GM12865 (cell line): ENCODE data around the gene DPP10.

ENCODE experiments used
- DNase-seq: peaks from one replicate; pipeline ENCODE4 v3.0.0; 2010; ENCODE audit warnings: low read depth
- H3K4me3 ChIP-seq: 2 replicates; pipeline ENCODE4 v1.5.1; 2011; ENCODE audit warnings: mild to moderate bottlenecking, low read depth, low read length, control low read depth
- CTCF ChIP-seq: IDR thresholded peaks from 2 replicates; pipeline ENCODE4 v1.5.1; 2011; ENCODE audit warnings: low read length, control low read depth, low read depth, inconsistent platforms; ENCODE audit not compliant: insufficient read depth; ENCODE audit errors: missing control alignments

The DPP10 gene

DNA sequence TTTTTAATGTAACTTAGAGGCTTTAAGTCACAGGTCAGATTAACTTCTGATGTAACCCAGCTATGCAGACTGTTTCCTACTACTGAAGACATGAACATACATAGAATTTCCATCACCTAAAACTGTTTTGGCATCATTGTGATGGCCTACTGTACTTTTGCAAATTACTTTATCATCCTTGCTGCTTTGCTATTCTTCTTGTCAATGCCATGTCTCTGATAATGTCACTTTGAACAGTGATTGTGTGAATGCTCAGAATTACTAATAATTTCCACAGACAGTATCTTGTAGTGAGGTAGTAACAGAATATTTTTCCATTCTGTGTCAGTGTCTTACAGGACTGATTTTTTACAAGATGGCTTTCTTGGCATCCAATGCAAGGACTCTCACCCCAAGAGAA, 663.5 kb downstream of the DPP10 start:
- no peak for DNase-seq
- no peak overlapping the region for H3K4me3 ChIP-seq
- no peak for TF ChIP-seq CTCF

GRCh38 chr2:115115135-115115534, 672.7 kb downstream of the DPP10 start:
- no peak overlapping the region for H3K4me3 ChIP-seq

DNA sequence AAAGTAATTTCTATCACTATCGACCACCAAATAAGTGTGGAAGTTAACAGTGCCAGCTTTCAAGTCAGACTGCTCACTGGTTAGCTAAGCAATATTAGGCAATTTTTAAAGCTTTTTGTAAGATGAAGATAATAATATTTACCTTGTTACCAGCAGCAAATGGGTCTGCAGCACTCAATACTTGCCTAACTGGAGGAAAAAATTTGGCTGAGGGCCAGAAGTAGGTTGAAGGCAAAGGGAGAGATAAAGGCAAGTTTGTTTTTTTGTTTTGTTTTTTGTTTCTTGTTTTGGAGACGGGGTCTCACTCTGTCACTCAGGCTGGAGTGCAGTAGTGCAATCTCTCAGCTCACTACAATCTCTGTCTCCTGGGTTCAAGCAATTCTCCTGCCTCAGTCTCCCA, 675.9 kb downstream of the DPP10 start:
- TF ChIP-seq CTCF = no peak
- H3K4me3 ChIP-seq = no peak overlapping the region
- DNase-seq = no peak

More at GRCh38 chr2:115115135-115115534, 672.7 kb downstream of the DPP10 start:
- no peak for TF ChIP-seq CTCF
- DNase-seq = no peak

DNA sequence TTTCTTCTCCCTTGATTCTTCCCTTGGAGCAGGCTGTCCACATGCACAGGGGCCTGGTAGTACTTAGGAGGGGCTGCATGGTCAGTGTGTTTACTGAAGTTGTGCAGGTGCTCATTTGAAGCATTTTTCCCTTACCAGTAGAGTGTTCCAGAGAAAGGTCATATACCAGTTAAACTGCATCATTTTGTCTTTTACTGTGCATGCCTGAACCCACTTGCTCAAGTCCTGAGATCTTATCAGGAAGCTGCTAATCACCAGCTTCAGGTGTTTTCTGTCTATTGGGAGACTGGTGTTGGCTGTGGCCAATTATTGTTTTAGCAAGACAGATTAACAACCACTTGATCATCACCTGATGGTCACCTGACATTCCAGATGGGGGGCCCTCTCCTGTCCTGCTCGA, 676.6 kb downstream of the DPP10 start:
- DNase-seq = no peak
- no peak overlapping the region for H3K4me3 ChIP-seq
- TF ChIP-seq CTCF = no peak

DNA sequence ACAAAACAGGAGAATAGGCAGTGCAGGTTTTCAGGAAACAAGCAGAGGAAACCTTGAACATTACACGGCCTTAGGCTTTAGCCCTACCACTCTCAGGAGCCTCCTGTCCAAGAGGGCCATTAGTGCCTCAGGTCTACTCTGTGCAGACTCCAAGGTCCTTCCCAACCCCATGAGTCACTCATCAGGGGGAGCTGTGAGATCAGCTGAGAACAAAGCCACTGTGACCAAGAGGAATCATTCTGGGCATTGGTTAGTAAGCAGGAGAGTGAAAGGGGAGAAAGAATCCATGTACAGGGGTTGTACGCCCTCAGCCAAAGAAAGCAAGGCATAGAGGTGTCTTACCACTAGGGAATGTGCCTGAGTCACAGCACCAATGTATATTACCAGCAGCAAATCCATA, 680.3 kb downstream of the DPP10 start:
- TF ChIP-seq CTCF = no peak
- no peak overlapping the region for H3K4me3 ChIP-seq
- DNase-seq = no peak

- no peak for TF ChIP-seq CTCF
- DNase-seq = no peak
These were observed 682.4 kb downstream of the DPP10 start for GRCh38 chr2:115124817-115125216.

GRCh38 chr2:115129536-115129935, 687.1 kb downstream of the DPP10 start:
- no peak for TF ChIP-seq CTCF
- H3K4me3 ChIP-seq = no peak overlapping the region

More at GRCh38 chr2:115124817-115125216, 682.4 kb downstream of the DPP10 start:
- H3K4me3 ChIP-seq = no peak overlapping the region

More at GRCh38 chr2:115129536-115129935, 687.1 kb downstream of the DPP10 start:
- no peak for DNase-seq
